GM12878 (cell line): Measurements from ENCODE around the gene HEXB. TPM values are rescaled to one million over a fixed set of nuclear protein-coding genes. Genes with fewer than 3 reads are reported as not detected.
A peak's percentile ranks its signal among the peaks of the same experiment; 100 is the strongest.

Experiments used
- ATAC-seq: fragments of 200-7000 bp; cut with Tn5 transposase; 3 replicates; pipeline ENCODE4 v1.9.1; 2020; ENCODE audit warnings: mild to moderate bottlenecking, moderate library complexity
- BruUV-seq: library from RNA; stranded (reverse); fragments of 400-500 nt; replicated peaks from 2 replicates; lab custom pipeline; 2021; lab: Mats Ljungman, UMichigan
- CTCF ChIA-PET: fragments of 300-600 bp; sonication (Branson Sonifier 250); formaldehyde crosslinking; extraction: SDS; loops from one replicate; lab custom pipeline; 2021; ENCODE audit warnings: inconsistent platforms; lab: Yijun Ruan, JAX
- POLR2A ChIA-PET: fragments of 350-600 bp; formaldehyde crosslinking; extraction: SDS; loops from one replicate; lab custom pipeline; 2021; ENCODE audit warnings: inconsistent platforms; lab: Charles Lee
- RAD21 ChIA-PET: fragments of 300-600 bp; sonication (Branson Sonifier 250); formaldehyde crosslinking; loops from one replicate; lab custom pipeline; 2023; ENCODE audit warnings: antibody characterized with exemption; ENCODE audit not compliant: unreplicated experiment; lab: Charles Lee
- SMC1A ChIA-PET: fragments of 300-600 bp; sonication (Branson Sonifier 250); formaldehyde crosslinking; loops from one replicate; lab custom pipeline; 2023; ENCODE audit not compliant: unreplicated experiment, uncharacterized antibody; lab: Charles Lee
- DNase-seq: peaks from one replicate; pipeline ENCODE4 v3.0.0-alpha.2; 2011; ENCODE audit warnings: low read depth, low spot score
- FAIRE-seq: peaks from 3 replicates; lab custom pipeline; 2011; peaks lifted over from hg19 to GRCh38; lab: Jason Lieb, UNC
- H2AFZ ChIP-seq: 2 replicates; pipeline ENCODE4 v1.6.0; 2011; ENCODE audit warnings: low read depth, low read length, control low read depth; ENCODE audit not compliant: control insufficient read depth
- H3K27ac ChIP-seq: 2 replicates; pipeline ENCODE4 v1.5.1; 2011; ENCODE audit warnings: control low read depth; ENCODE audit not compliant: control insufficient read depth, insufficient read depth
- H3K27me3 ChIP-seq, 2 experiments: replicated peaks in 1 of 2; 2 replicates each; pipeline versions ENCODE4 v1.6.0 to v1.6.1; 2011; ENCODE audit warnings: low read length in 1 of 2; ENCODE audit not compliant: control insufficient read depth in 2 of 2, insufficient read depth in 2 of 2
- H3K36me3 ChIP-seq, 2 experiments: 2 replicates each; pipeline ENCODE4 v1.5.1; 2011; ENCODE audit warnings: low read length in 1 of 2; ENCODE audit not compliant: control insufficient read depth in 2 of 2, insufficient read depth in 2 of 2
- H3K4me1 ChIP-seq: 2 replicates; pipeline ENCODE4 v1.6.1; 2011; ENCODE audit warnings: mild to moderate bottlenecking, low read length, moderate library complexity, mixed read lengths; ENCODE audit not compliant: control insufficient read depth, insufficient read depth
- H3K4me2 ChIP-seq: 2 replicates; pipeline ENCODE4 v1.6.0; 2011; ENCODE audit warnings: control low read depth; ENCODE audit not compliant: control insufficient read depth, insufficient read depth
- H3K4me3 ChIP-seq: fragments of 200-600 bp; sonication (generic); 2 replicates; pipeline ENCODE4 v1.5.1; 2016
- H3K79me2 ChIP-seq: 2 replicates; pipeline ENCODE4 v1.6.0; 2011; ENCODE audit warnings: low read length; ENCODE audit not compliant: control insufficient read depth, insufficient read depth
- H3K9ac ChIP-seq: 2 replicates; pipeline ENCODE4 v1.8.0; 2011; ENCODE audit warnings: low read length, control low read depth, mixed read lengths; ENCODE audit not compliant: control insufficient read depth, insufficient read depth
- H3K9me3 ChIP-seq: replicated peaks from 3 replicates; pipeline ENCODE4 v1.5.1; 2011; ENCODE audit warnings: mild to moderate bottlenecking, low read length; ENCODE audit not compliant: control insufficient read depth, insufficient read depth
- H4K20me1 ChIP-seq: 2 replicates; pipeline ENCODE4 v1.6.0; 2011; ENCODE audit not compliant: control insufficient read depth, insufficient read depth
- CEBPB ChIP-seq, 2 experiments: fragments of 150-350 bp in 1 of 2; IDR thresholded peaks; 2 replicates each; pipeline ENCODE4 v1.6.1; 2012 to 2014; ENCODE audit warnings: low read depth in 2 of 2, low read length in 2 of 2, borderline replicate concordance in 1 of 2, inconsistent platforms in 1 of 2
- CTCF ChIP-seq, 3 experiments: IDR thresholded peaks in 2 of 3; conservative IDR thresholded peaks in 1 of 3; 2 replicates each; pipeline ENCODE4 v1.5.1; 2011; ENCODE audit warnings: low read depth in 3 of 3, low read length in 3 of 3, mild to moderate bottlenecking in 3 of 3, control low read depth in 2 of 3, moderate library complexity in 2 of 3, inconsistent platforms in 1 of 3, mixed read lengths in 1 of 3; ENCODE audit not compliant: control insufficient read depth in 2 of 3, insufficient read depth in 1 of 3; ENCODE audit errors: extremely low read depth in 1 of 3
- ESRRA ChIP-seq: IDR thresholded peaks from 2 replicates; pipeline ENCODE4 v1.6.1; 2012; ENCODE audit warnings: mild to moderate bottlenecking, low read length, improper control_type of control experiment
- IRF4 ChIP-seq: IDR thresholded peaks from 2 replicates; pipeline ENCODE4 v1.6.1; 2011; ENCODE audit warnings: low read depth, low read length
- KAT2A ChIP-seq: conservative IDR thresholded peaks from 2 replicates; pipeline ENCODE4 v1.6.1; 2011; ENCODE audit warnings: low read depth, low read length; ENCODE audit not compliant: control insufficient read depth
- NFYA ChIP-seq: IDR thresholded peaks from 2 replicates; pipeline ENCODE4 v1.6.1; 2011; ENCODE audit warnings: low read depth, mild to moderate bottlenecking, low read length, improper control_type of control experiment, borderline replicate concordance
- PML ChIP-seq: IDR thresholded peaks from 2 replicates; pipeline ENCODE4 v1.6.1; 2012; ENCODE audit warnings: low read length, inconsistent platforms
- POLR2AphosphoS5 ChIP-seq: IDR thresholded peaks from 2 replicates; pipeline ENCODE4 v1.6.1; 2011; ENCODE audit warnings: mild to moderate bottlenecking, low read length, inconsistent platforms
- POU2F2 ChIP-seq: IDR thresholded peaks from 3 replicates; pipeline ENCODE4 v1.6.1; 2011; ENCODE audit warnings: low read depth, mild to moderate bottlenecking, low read length, borderline replicate concordance
- STAT3 ChIP-seq: IDR thresholded peaks from 2 replicates; pipeline ENCODE4 v1.6.1; 2011; ENCODE audit warnings: low read depth, low read length, improper control_type of control experiment
- YBX1 ChIP-seq: fragments of 450-650 bp; IDR thresholded peaks from 2 replicates; pipeline ENCODE4 v1.6.1; 2016; ENCODE audit warnings: antibody characterized with exemption
- WGBS: methylation state at CpG from one replicate; pipeline ENCODE4 v1.1.6; 2016; ENCODE audit warnings: low lambda C conversion rate; ENCODE audit not compliant: insufficient replicate concordance, insufficient coverage; ENCODE audit errors: missing lambda C conversion rate; 5-methylcytosine and 5-hydroxymethylcytosine counted together
- in situ Hi-C: fragments of 300-500 bp; cut with MboI; formaldehyde crosslinking; loops from 9 replicates; pipeline ENCODE4 v1.14.3; 2018; ENCODE audit warnings: mixed read lengths
- intact Hi-C: fragments of 100-400 bp; cut with micrococcal nuclease; formaldehyde crosslinking; loops from one replicate; pipeline ENCODE4 v1.14.2; 2022; ENCODE audit not compliant: unreplicated experiment
- polyA plus RNA-seq, 11 experiments: library from polyadenylated mRNA; depleted of rRNA in 4 of 11; unstranded in 6 of 11; stranded (reverse) in 5 of 11; fragments of >200 nt; fragmentation: Nextera tagmentation in 4 of 11; fragmentation: Illumina TruSeq in 1 of 11; extraction: Ambion mirVana in 4 of 11; extraction: Trizol in 1 of 11; gene quantifications; 1 replicate in 1 of 11; 2 replicates in 10 of 11; pipeline versions ENCODE4 v1.2.1 to v1.2.3, GENCODE V29; 2011 to 2016; ENCODE audit warnings: inconsistent platforms in 2 of 11, missing spikeins in 2 of 11, low read depth in 1 of 11
- total RNA-seq, 4 experiments: library from RNA; depleted of rRNA in 3 of 4; stranded (reverse); fragments of >200 nt in 3 of 4; fragmentation: Illumina TruSeq in 1 of 4; extraction: Trizol in 1 of 4; gene quantifications; 2 replicates each; pipeline versions ENCODE4 v1.2.1 to v1.2.3, GENCODE V29; 2013 to 2021
- TF ChIP-seq, protein P1 (sequence below): fragments of 150-350 bp; IDR thresholded peaks from 2 replicates; pipeline ENCODE4 v1.6.1; 2014; ENCODE audit warnings: mild to moderate bottlenecking, low read depth, low read length
- TF ChIP-seq, protein P2 (sequence below): fragments of 450-650 bp; IDR thresholded peaks from 2 replicates; pipeline ENCODE4 v1.6.1; 2017; ENCODE audit warnings: mild to moderate bottlenecking
- TF ChIP-seq, protein P3 (sequence below): fragments of 450-650 bp; IDR thresholded peaks from 2 replicates; pipeline ENCODE4 v1.6.1; 2016; ENCODE audit warnings: mild to moderate bottlenecking
- TF ChIP-seq, protein P4 (sequence below): fragments of 450-650 bp; IDR thresholded peaks from 2 replicates; pipeline ENCODE4 v1.6.1; 2017; ENCODE audit warnings: borderline replicate concordance

HEXB gene
- total and polyA plus RNA-seq, 10 of the 15 experiments (the other 5 are each of a cell fraction or from before 2014, with no cell fraction given), result 13.5 to 76.0 (median 42.6) TPM

DNA sequence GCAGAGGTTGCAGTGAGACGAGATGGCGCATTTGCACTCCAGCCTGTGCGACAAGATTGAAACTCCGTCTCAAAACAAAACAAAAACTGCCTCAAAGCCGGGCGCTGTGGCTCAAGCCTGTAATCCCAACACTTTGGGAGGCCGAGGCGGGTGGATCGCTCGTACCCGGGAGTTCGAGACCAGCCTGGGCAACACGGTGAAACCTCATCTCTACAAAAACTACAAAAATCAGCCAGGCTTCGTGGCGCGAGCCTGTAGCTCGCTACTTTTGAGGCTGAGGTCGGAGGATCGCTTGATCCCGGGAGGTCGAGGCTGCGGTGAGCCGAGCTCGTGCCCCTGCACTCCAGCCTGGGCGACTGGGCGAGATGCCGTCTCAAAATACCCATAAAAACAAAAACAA lies 80.9 kb downstream of the HEXB start:
- ATAC-seq (no peak), DNase-seq (no peak), FAIRE-seq (no peak)
- Histone ChIP-seq H4K20me1 (no peaks in the 10 kb centered on the region), H3K27me3 (no peaks in the 10 kb centered on the region), H3K27ac (no peak overlapping the region), H3K9me3 (no peaks in the 10 kb centered on the region), H2AFZ (no peak overlapping the region; the same call in 1 of the 2 replicates), H3K4me1 (peaks cover 15% of the 10 kb centered on the region), H3K4me3 (peak overlapping the region; percentile 94), H3K36me3 (peaks cover 0 to 13% of the 10 kb centered on the region in 2 experiments), H3K79me2 (peaks cover 38% of the 10 kb centered on the region), H3K9ac (peak overlapping the region; percentile 86), H3K4me2 (peak overlapping the region; percentile 66)
- no TSS peak for BruUV-seq
- ChIA-PET POLR2A (no interaction called here), CTCF (interaction anchor here (0.6 to 1.3 kb wide), 3 partner anchors 10 to 28 kb away, joined by 3 to 4 read pairs (median 4); no protein-coding TSS in a partner anchor), SMC1A (interaction anchor here (1.2 to 1.3 kb wide), 2 partner anchors 12 to 73 kb away, joined by 4 to 5 read pairs; no protein-coding TSS in a partner anchor), RAD21 (no interaction called here)
- intact Hi-C loops, result loop anchor here (5.0 kb wide), 3 partner anchors 151 to 1491 kb away; no protein-coding TSS in a partner anchor
- 68% methylated on average over 27 of the region's 27 CpGs for WGBS
- in situ Hi-C loops, result no loop called here
- TF ChIP-seq PML, result no peak
- no peak for TF ChIP-seq KAT2A
- no peak for TF ChIP-seq YBX1
- no peak for TF ChIP-seq POU2F2
- TF ChIP-seq, protein P1, sequence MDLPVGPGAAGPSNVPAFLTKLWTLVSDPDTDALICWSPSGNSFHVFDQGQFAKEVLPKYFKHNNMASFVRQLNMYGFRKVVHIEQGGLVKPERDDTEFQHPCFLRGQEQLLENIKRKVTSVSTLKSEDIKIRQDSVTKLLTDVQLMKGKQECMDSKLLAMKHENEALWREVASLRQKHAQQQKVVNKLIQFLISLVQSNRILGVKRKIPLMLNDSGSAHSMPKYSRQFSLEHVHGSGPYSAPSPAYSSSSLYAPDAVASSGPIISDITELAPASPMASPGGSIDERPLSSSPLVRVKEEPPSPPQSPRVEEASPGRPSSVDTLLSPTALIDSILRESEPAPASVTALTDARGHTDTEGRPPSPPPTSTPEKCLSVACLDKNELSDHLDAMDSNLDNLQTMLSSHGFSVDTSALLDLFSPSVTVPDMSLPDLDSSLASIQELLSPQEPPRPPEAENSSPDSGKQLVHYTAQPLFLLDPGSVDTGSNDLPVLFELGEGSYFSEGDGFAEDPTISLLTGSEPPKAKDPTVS, result no peak
- TF ChIP-seq NFYA, result no peak
- no peak for TF ChIP-seq POLR2AphosphoS5
- TF ChIP-seq STAT3, result no peak
- TF ChIP-seq, protein P2, sequence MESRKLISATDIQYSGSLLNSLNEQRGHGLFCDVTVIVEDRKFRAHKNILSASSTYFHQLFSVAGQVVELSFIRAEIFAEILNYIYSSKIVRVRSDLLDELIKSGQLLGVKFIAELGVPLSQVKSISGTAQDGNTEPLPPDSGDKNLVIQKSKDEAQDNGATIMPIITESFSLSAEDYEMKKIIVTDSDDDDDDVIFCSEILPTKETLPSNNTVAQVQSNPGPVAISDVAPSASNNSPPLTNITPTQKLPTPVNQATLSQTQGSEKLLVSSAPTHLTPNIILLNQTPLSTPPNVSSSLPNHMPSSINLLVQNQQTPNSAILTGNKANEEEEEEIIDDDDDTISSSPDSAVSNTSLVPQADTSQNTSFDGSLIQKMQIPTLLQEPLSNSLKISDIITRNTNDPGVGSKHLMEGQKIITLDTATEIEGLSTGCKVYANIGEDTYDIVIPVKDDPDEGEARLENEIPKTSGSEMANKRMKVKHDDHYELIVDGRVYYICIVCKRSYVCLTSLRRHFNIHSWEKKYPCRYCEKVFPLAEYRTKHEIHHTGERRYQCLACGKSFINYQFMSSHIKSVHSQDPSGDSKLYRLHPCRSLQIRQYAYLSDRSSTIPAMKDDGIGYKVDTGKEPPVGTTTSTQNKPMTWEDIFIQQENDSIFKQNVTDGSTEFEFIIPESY, result no peak
- TF ChIP-seq, protein P3, sequence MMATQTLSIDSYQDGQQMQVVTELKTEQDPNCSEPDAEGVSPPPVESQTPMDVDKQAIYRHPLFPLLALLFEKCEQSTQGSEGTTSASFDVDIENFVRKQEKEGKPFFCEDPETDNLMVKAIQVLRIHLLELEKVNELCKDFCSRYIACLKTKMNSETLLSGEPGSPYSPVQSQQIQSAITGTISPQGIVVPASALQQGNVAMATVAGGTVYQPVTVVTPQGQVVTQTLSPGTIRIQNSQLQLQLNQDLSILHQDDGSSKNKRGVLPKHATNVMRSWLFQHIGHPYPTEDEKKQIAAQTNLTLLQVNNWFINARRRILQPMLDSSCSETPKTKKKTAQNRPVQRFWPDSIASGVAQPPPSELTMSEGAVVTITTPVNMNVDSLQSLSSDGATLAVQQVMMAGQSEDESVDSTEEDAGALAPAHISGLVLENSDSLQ, result no peak
- no peak for TF ChIP-seq IRF4
- no peak for TF ChIP-seq ESRRA
- TF ChIP-seq, protein P4, sequence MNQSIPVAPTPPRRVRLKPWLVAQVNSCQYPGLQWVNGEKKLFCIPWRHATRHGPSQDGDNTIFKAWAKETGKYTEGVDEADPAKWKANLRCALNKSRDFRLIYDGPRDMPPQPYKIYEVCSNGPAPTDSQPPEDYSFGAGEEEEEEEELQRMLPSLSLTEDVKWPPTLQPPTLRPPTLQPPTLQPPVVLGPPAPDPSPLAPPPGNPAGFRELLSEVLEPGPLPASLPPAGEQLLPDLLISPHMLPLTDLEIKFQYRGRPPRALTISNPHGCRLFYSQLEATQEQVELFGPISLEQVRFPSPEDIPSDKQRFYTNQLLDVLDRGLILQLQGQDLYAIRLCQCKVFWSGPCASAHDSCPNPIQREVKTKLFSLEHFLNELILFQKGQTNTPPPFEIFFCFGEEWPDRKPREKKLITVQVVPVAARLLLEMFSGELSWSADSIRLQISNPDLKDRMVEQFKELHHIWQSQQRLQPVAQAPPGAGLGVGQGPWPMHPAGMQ, result no peak
- TF ChIP-seq CEBPB (IDR thresholded peaks at IDR 0.05; ENCODE audit: borderline replicate concordance in 1 of 2, low read depth in 2 of 2, low read length in 2 of 2), result no peak
- no peak for TF ChIP-seq CTCF (IDR thresholded peaks at IDR 0.05 in 2 of 3, conservative IDR thresholded peaks at IDR 0.05 in 1 of 3; ENCODE audit: control insufficient read depth in 2 of 3, extremely low read depth in 1 of 3, insufficient read depth in 1 of 3, low read depth in 3 of 3, low read length in 3 of 3)
